PFSK-1 (cell line): ENCODE data around the gene NPAS2.

ENCODE experiments used
- FOXP2 ChIP-seq: optimal IDR thresholded peaks from 2 replicates; pipeline ENCODE3; 2011; ENCODE audit warnings: borderline replicate concordance, control low read depth, inconsistent platforms; ENCODE audit not compliant: insufficient read depth; ENCODE audit errors: extremely low read length, extremely low read depth
- POLR2AphosphoS5 ChIP-seq: IDR thresholded peaks from 2 replicates; pipeline ENCODE4 v1.6.1; 2012; ENCODE audit warnings: low read depth, mild to moderate bottlenecking, control low read depth, low read length, moderate library complexity
- REST ChIP-seq, 2 experiments: IDR thresholded peaks; 2 replicates each; pipeline versions ENCODE4 v1.6.1 to v1.8.0; 2011 to 2012; ENCODE audit warnings: low read depth in 2 of 2, low read length in 2 of 2, control low read depth in 1 of 2, inconsistent platforms in 1 of 2, mild to moderate bottlenecking in 1 of 2, moderate library complexity in 1 of 2; ENCODE audit not compliant: insufficient read depth in 1 of 2
- SIN3A ChIP-seq: IDR thresholded peaks from 2 replicates; pipeline ENCODE4 v1.6.1; 2012; ENCODE audit warnings: mild to moderate bottlenecking, low read length, moderate library complexity, borderline replicate concordance; ENCODE audit not compliant: insufficient read depth
- TAF1 ChIP-seq: IDR thresholded peaks from 2 replicates; pipeline ENCODE4 v1.6.1; 2012; ENCODE audit warnings: low read length, control low read depth, borderline replicate concordance; ENCODE audit not compliant: insufficient read depth

Gene NPAS2

GRCh38 chr2:100974712-100975520 is 155.0 kb downstream of the NPAS2 start:
- TF ChIP-seq REST (IDR thresholded peaks at IDR 0.05; ENCODE audit: insufficient read depth in 1 of 2, low read depth in 2 of 2, low read length in 2 of 2): no peak
- no peak for TF ChIP-seq TAF1
- no peak for TF ChIP-seq SIN3A
- no peak for TF ChIP-seq FOXP2
- no peak for TF ChIP-seq POLR2AphosphoS5

GRCh38 chr2:100975521-100975785 is 155.5 kb downstream of the NPAS2 start:
- TF ChIP-seq REST (IDR thresholded peaks at IDR 0.05; ENCODE audit: insufficient read depth in 1 of 2, low read depth in 2 of 2, low read length in 2 of 2) (no peak), TAF1 (no peak), POLR2AphosphoS5 (no peak), SIN3A (no peak), FOXP2 (no peak)

- TF ChIP-seq REST (IDR thresholded peaks at IDR 0.05; ENCODE audit: insufficient read depth in 1 of 2, low read depth in 2 of 2, low read length in 2 of 2): no peak
- no peak for TF ChIP-seq TAF1
- TF ChIP-seq FOXP2: no peak
- TF ChIP-seq SIN3A: no peak
- no peak for TF ChIP-seq POLR2AphosphoS5
Measured at GRCh38 chr2:100976061-100976460, 156.1 kb downstream of the NPAS2 start.

- TF ChIP-seq POLR2AphosphoS5 (no peak), FOXP2 (no peak), SIN3A (no peak), REST (IDR thresholded peaks at IDR 0.05; ENCODE audit: insufficient read depth in 1 of 2, low read depth in 2 of 2, low read length in 2 of 2) (no peak)
Measured at GRCh38 chr2:100976645-100977391, 156.9 kb downstream of the NPAS2 start.
